Measurements from ENCODE around the gene ALX3. TPM values are rescaled to one million over a fixed set of nuclear protein-coding genes. Genes with fewer than 3 reads are reported as not detected.

The ALX3 gene
- total RNA-seq, 2 experiments from 2014 or later, result not detected

DNA sequence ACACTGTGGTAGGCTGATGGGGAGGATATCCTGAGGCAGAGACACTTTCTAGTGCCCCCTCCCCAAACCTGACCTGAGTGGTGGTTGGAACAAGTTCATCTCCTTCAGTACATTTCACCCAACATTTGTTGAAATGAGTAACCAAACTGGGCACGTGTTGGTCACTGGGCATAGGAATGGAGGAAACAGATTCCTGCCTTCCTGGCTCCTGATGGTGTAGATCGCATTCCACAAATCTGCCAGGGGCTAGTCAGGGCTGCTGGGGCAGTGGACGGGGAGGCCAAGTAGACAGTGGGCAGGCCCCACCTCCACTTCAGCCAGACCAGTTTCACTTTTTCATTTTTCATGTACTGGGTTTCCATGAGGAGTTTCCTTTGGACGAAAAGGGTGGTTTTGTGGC, 16.5 kb upstream of the ALX3 start:
- no peak overlapping the region for H3K27ac ChIP-seq (ENCODE audit: low read depth, low read length, poor library complexity, severe bottlenecking)
- no TSS peak for BruUV-seq (replicated peaks)
- CTCF ChIA-PET (ENCODE audit: unreplicated experiment), result no interaction called here

GRCh38 chr1:110085671-110086070, 15.2 kb upstream of the ALX3 start:
- H3K4me3 ChIP-seq (ENCODE audit: low read depth, low read length, poor library complexity, severe bottlenecking), result no peak overlapping the region
- intact Hi-C loops (cut with micrococcal nuclease; ENCODE audit: unreplicated experiment), result no loop called here
- TF ChIP-seq EZH2phosphoT487 (IDR thresholded peaks at IDR 0.05; ENCODE audit: borderline replicate concordance, low read depth, low read length), result no peak
- no peak for TF ChIP-seq CTCF (conservative IDR thresholded peaks at IDR 0.05; ENCODE audit: low read length)
- no peak overlapping the region for H3K27ac ChIP-seq (ENCODE audit: low read depth, low read length, poor library complexity, severe bottlenecking)
- H3K9me2 ChIP-seq (ENCODE audit: insufficient read depth, low read length), result no peaks in the 10 kb centered on the region
- no peaks in the 10 kb centered on the region for H3K4me1 ChIP-seq (ENCODE audit: insufficient read depth, low read length, poor library complexity, severe bottlenecking)
- no TSS peak for BruUV-seq (replicated peaks)
- H4K20me1 ChIP-seq (ENCODE audit: insufficient read depth, low read length), result no peaks in the 10 kb centered on the region
- ChIA-PET CTCF (ENCODE audit: unreplicated experiment) (no interaction called here), POLR2A (no interaction called here)
- DNase-seq (ENCODE audit: low spot score), result no peak
- H2AFZ ChIP-seq (ENCODE audit: low read length), result no peak overlapping the region
- no peaks in the 10 kb centered on the region for H3K9me3 ChIP-seq (ENCODE audit: low read length)
- no peaks in the 10 kb centered on the region for H3K79me2 ChIP-seq (ENCODE audit: insufficient read depth, low read depth, low read length)
- no peaks in the 10 kb centered on the region for H3K36me3 ChIP-seq (ENCODE audit: insufficient read depth, low read length)
- H3K4me2 ChIP-seq (ENCODE audit: low read length), result no peak overlapping the region

More for the DNA sequence above, 16.5 kb upstream of the ALX3 start:
- Histone ChIP-seq H4K20me1 (ENCODE audit: insufficient read depth, low read length) (no peaks in the 10 kb centered on the region), H3K4me1 (ENCODE audit: insufficient read depth, low read length, poor library complexity, severe bottlenecking) (no peaks in the 10 kb centered on the region), H3K4me3 (ENCODE audit: low read depth, low read length, poor library complexity, severe bottlenecking) (no peak overlapping the region), H3K79me2 (ENCODE audit: insufficient read depth, low read depth, low read length) (no peaks in the 10 kb centered on the region), H2AFZ (ENCODE audit: low read length) (no peak overlapping the region), H3K9me3 (ENCODE audit: low read length) (no peaks in the 10 kb centered on the region), H3K4me2 (ENCODE audit: low read length) (no peak overlapping the region), H3K9me2 (ENCODE audit: insufficient read depth, low read length) (no peaks in the 10 kb centered on the region), H3K36me3 (ENCODE audit: insufficient read depth, low read length) (no peaks in the 10 kb centered on the region)
- TF ChIP-seq CTCF (conservative IDR thresholded peaks at IDR 0.05; ENCODE audit: low read length) (no peak), EZH2phosphoT487 (IDR thresholded peaks at IDR 0.05; ENCODE audit: borderline replicate concordance, low read depth, low read length) (no peak)
- intact Hi-C loops (cut with micrococcal nuclease; ENCODE audit: unreplicated experiment), result no loop called here
- POLR2A ChIA-PET, result no interaction called here
- DNase-seq (ENCODE audit: low spot score), result no peak

GRCh38 chr1:110084227-110085078, 14.0 kb upstream of the ALX3 start:
- no peaks in the 10 kb centered on the region for H4K20me1 ChIP-seq (ENCODE audit: insufficient read depth, low read length)
- ChIA-PET POLR2A (no interaction called here), CTCF (ENCODE audit: unreplicated experiment) (interaction anchor here (0.7 kb wide), 1 partner anchor 19 kb away, joined by 3 read pairs; no protein-coding TSS in a partner anchor)
- no peak for DNase-seq (ENCODE audit: low spot score)
- H3K36me3 ChIP-seq (ENCODE audit: insufficient read depth, low read length), result no peaks in the 10 kb centered on the region
- intact Hi-C loops (cut with micrococcal nuclease; ENCODE audit: unreplicated experiment), result loop anchor here (5.0 kb wide), 1 partner anchor 33 kb away; no protein-coding TSS in a partner anchor
- H2AFZ ChIP-seq (ENCODE audit: low read length), result no peak overlapping the region
- no peak overlapping the region for H3K4me3 ChIP-seq (ENCODE audit: low read depth, low read length, poor library complexity, severe bottlenecking)
- H3K4me2 ChIP-seq (ENCODE audit: low read length), result no peak overlapping the region
- H3K79me2 ChIP-seq (ENCODE audit: insufficient read depth, low read depth, low read length), result no peaks in the 10 kb centered on the region
- no peaks in the 10 kb centered on the region for H3K9me2 ChIP-seq (ENCODE audit: insufficient read depth, low read length)
- H3K27ac ChIP-seq (ENCODE audit: low read depth, low read length, poor library complexity, severe bottlenecking), result no peak overlapping the region
- TF ChIP-seq CTCF (conservative IDR thresholded peaks at IDR 0.05; ENCODE audit: low read length) (no peak), EZH2phosphoT487 (IDR thresholded peaks at IDR 0.05; ENCODE audit: borderline replicate concordance, low read depth, low read length) (0 out of 2 replicates have a peak, but pooled peaks have one; percentile 56)
- no TSS peak for BruUV-seq (replicated peaks)
- H3K4me1 ChIP-seq (ENCODE audit: insufficient read depth, low read length, poor library complexity, severe bottlenecking), result no peaks in the 10 kb centered on the region
- no peaks in the 10 kb centered on the region for H3K9me3 ChIP-seq (ENCODE audit: low read length)

Measured in OCI-LY7 (cell line).